H1 (cell line): ENCODE data around the gene GRSF1.

Experiments used
- CHD2 ChIP-seq: IDR thresholded peaks from 2 replicates; pipeline ENCODE4 v1.6.1; 2012; ENCODE audit warnings: low read length, improper control_type of control experiment
- EP300 ChIP-seq, 2 experiments: IDR thresholded peaks; 1 replicate in 1 of 2; 2 replicates in 1 of 2; pipeline ENCODE4 v1.6.1; 2011 to 2012; ENCODE audit warnings: low read depth in 2 of 2, low read length in 2 of 2, mild to moderate bottlenecking in 2 of 2, borderline replicate concordance in 1 of 2, inconsistent platforms in 1 of 2, moderate library complexity in 1 of 2
- EZH2 ChIP-seq: fragments of 200-600 bp; sonication (generic); IDR thresholded peaks from 2 replicates; pipeline ENCODE4 v1.7.1; 2012; ENCODE audit warnings: low read depth, mild to moderate bottlenecking, moderate library complexity, low read length, inconsistent platforms; ENCODE audit not compliant: severe bottlenecking
- GABPA ChIP-seq: IDR thresholded peaks from 2 replicates; pipeline ENCODE4 v1.6.1; 2011; ENCODE audit warnings: mild to moderate bottlenecking, low read length, moderate library complexity, borderline replicate concordance; ENCODE audit not compliant: insufficient read depth
- POLR2A ChIP-seq, 2 experiments: IDR thresholded peaks; 1 replicate in 1 of 2; 2 replicates in 1 of 2; pipeline ENCODE4 v1.6.1; 2011; ENCODE audit warnings: low read depth in 2 of 2, low read length in 2 of 2, mild to moderate bottlenecking in 2 of 2; ENCODE audit errors: control extremely low read depth in 1 of 2
- POLR2AphosphoS5 ChIP-seq: IDR thresholded peaks from 2 replicates; pipeline ENCODE4 v1.6.1; 2011; ENCODE audit warnings: low read depth, low read length
- RAD21 ChIP-seq, 2 experiments: IDR thresholded peaks in 1 of 2; conservative IDR thresholded peaks in 1 of 2; 2 replicates each; pipeline ENCODE4 v1.6.1; 2011; ENCODE audit warnings: low read depth in 2 of 2, low read length in 2 of 2, improper control_type of control experiment in 1 of 2, inconsistent platforms in 1 of 2, mild to moderate bottlenecking in 1 of 2, moderate library complexity in 1 of 2
- SIN3A ChIP-seq, 2 experiments: IDR thresholded peaks in 1 of 2; conservative IDR thresholded peaks in 1 of 2; 2 replicates each; pipeline ENCODE4 v1.6.1; 2011 to 2012; ENCODE audit warnings: low read length in 2 of 2, improper control_type of control experiment in 1 of 2, low read depth in 1 of 2, mild to moderate bottlenecking in 1 of 2
- TF ChIP-seq, protein P1 (sequence below), 3 experiments: IDR thresholded peaks; 1 replicate in 2 of 3; 2 replicates in 1 of 3; pipeline versions ENCODE4 v1.5.1 to v1.6.1; 2011; ENCODE audit warnings: low read length in 3 of 3, mild to moderate bottlenecking in 3 of 3, inconsistent platforms in 2 of 3, low read depth in 1 of 3, moderate library complexity in 1 of 3; ENCODE audit not compliant: insufficient read depth in 1 of 3; ENCODE audit errors: control extremely low read depth in 1 of 3

GRCh38 chr4:70859066-70859465, 19.4 kb upstream of the GRSF1 start:
- no peak for TF ChIP-seq EP300 (IDR thresholded peaks at IDR 0.05; ENCODE audit: borderline replicate concordance in 1 of 2, low read depth in 2 of 2, low read length in 2 of 2)
- TF ChIP-seq POLR2A (IDR thresholded peaks at IDR 0.05; ENCODE audit: control extremely low read depth in 1 of 2, low read depth in 2 of 2, low read length in 2 of 2): no peak
- no peak for TF ChIP-seq POLR2AphosphoS5
- TF ChIP-seq, protein P1, sequence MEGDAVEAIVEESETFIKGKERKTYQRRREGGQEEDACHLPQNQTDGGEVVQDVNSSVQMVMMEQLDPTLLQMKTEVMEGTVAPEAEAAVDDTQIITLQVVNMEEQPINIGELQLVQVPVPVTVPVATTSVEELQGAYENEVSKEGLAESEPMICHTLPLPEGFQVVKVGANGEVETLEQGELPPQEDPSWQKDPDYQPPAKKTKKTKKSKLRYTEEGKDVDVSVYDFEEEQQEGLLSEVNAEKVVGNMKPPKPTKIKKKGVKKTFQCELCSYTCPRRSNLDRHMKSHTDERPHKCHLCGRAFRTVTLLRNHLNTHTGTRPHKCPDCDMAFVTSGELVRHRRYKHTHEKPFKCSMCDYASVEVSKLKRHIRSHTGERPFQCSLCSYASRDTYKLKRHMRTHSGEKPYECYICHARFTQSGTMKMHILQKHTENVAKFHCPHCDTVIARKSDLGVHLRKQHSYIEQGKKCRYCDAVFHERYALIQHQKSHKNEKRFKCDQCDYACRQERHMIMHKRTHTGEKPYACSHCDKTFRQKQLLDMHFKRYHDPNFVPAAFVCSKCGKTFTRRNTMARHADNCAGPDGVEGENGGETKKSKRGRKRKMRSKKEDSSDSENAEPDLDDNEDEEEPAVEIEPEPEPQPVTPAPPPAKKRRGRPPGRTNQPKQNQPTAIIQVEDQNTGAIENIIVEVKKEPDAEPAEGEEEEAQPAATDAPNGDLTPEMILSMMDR (IDR thresholded peaks at IDR 0.05; ENCODE audit: control extremely low read depth in 1 of 3, insufficient read depth in 1 of 3, low read depth in 1 of 3, low read length in 3 of 3): no peak
- TF ChIP-seq GABPA: no peak
- no peak for TF ChIP-seq CHD2
- TF ChIP-seq SIN3A (conservative IDR thresholded peaks at IDR 0.05 in 1 of 2, IDR thresholded peaks at IDR 0.05 in 1 of 2; ENCODE audit: low read depth in 1 of 2, low read length in 2 of 2): no peak
- no peak for TF ChIP-seq RAD21 (IDR thresholded peaks at IDR 0.05 in 1 of 2, conservative IDR thresholded peaks at IDR 0.05 in 1 of 2; ENCODE audit: low read depth in 2 of 2, low read length in 2 of 2)
- TF ChIP-seq EZH2: no peak
